NCI-H128 (cell line): Measurements from ENCODE around the gene UBL4A.
A peak's percentile ranks its signal among the peaks of the same experiment; 100 is the strongest.

ENCODE experiments used
- DNase-seq: peaks from one replicate; lab custom pipeline; 2025; ENCODE audit not compliant: unreplicated experiment; lab: John Stamatoyannopoulos, UW

The UBL4A gene

DNA sequence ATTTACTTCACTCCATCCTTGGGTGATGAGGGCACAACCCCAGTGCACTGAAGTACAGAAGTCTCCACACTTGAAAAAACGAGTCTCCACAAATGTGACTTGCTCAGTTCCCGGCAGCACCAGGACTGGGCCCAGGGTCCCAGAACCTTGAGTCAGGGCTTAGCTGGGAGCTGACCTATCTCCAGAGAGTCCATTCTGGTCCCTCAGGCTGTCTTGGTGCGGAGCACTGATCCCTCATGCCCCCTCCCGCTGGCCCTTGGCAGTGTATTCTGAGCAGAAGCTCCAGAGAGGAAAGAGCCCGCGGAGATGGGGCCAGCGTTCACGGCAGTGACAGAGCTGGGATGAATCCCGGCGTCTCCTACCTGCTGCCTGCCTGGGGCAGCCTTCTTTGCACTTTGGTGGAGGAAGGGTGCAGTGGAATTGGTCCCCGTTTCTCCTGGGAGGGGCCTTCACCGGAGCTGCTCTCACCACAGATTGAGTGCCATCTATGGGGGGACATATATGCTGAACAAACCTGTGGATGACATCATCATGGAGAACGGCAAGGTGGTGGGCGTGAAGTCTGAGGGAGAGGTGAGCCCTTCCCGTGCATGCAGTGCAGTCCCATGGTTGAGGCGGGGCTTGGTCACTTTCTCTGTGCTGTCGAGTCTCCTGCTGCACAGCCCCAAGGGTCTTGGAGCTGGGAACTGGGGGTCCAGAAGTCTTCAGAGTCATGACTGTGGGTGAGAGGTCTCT is 45.6 kb downstream of the UBL4A start:
- DNase-seq: no peak

DNA sequence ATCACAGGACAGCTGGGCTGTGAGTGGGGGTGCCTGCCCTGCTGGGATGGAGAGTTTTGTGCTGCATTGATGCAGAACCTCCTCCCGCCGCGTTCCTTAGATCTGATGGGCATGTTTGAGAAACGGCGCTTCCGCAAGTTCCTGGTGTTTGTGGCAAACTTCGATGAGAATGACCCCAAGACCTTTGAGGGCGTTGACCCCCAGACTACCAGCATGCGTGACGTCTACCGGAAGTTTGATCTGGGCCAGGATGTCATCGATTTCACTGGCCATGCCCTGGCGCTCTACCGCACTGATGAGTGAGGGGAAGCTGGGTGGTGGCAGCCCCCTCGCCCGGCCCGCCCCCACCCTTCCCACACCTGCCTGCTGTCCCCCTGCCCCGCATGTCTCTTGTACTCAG is 46.6 kb downstream of the UBL4A start:
- DNase-seq: no peak

DNA sequence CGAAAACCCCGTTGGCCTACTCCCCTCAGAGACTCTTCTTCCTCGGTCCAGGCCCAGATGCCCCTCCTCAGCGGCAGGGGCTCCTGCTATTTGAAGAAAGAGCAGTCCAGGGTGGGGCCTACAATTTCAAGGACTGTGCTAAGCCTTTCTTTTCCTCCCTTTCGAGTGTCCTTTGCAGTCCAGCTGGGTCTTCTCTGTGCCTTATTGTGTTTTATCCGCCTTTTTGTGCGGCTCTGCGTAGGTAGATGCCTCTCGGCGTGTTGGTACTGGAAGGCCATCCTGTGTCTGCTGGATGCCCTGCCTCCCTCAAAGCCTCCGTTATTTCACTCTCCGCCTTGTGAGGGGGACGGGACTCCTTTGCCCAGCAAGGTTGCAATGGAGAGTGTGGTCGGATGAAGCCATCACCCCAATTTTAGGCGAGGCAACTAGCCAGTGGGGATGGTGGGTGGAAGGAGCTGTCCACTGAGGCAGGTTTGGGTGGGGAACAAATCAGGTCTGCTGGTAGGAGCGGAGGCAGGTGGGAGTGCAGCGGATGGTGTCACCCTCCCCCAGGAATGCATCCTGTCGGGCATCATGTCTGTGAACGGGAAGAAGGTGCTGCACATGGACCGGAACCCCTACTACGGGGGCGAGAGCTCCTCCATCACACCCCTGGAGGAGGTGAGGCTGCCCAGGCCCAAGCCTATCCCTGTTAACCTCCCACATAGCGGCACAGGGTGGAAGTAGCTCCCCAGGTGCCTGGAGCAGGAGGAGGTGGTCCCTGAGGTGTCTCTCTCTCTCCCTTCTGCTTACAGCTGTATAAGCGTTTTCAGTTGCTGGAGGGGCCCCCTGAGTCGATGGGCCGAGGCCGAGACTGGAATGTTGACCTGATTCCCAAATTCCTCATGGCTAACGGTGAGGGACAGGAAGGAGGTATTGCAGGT is 48.2 kb downstream of the UBL4A start:
- DNase-seq: no peak

DNA sequence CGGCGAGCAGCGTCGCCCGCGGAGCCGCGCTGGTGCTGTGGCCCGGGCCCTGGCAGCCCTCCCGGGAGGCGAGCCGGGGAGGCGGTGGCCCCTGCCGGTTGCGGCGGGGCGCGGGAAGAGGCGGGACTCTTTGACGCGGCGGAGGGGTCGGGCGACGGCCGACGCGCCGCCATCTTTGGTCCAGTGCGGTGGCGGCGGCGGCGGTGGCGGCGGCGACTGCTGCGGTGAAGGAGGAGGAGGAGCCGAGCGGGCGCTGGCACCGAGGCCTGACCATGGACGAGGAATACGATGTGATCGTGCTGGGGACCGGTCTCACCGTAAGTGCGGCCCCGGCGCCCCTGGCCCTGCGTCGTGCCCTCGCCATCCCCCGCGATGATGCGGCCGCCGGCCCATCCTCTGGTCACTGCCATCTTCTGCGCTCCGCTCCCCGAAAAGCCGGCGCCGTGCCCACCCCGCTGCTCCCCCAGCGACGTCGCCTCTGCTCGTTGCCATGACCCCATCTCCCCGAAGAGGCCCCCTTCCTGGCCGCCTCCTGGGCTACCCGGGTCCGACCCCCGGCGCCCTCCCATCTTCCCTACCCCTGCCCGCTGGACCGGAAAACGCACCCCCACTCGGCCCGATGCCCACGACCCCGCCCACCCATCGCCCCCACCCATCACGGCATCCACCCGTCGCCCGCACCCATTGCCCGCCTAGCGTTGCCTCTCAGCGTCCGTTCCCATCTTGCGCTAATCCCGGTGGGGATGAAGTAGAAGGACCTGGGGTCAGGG is 49.2 kb downstream of the UBL4A start, which contains the start of gene GDI1:
GDI1 (plus strand) TSS at position 172 of the 770 bp plus-strand sequence; CDS start at position 273, 101 bp downstream.
- DNase-seq: no peak

DNA sequence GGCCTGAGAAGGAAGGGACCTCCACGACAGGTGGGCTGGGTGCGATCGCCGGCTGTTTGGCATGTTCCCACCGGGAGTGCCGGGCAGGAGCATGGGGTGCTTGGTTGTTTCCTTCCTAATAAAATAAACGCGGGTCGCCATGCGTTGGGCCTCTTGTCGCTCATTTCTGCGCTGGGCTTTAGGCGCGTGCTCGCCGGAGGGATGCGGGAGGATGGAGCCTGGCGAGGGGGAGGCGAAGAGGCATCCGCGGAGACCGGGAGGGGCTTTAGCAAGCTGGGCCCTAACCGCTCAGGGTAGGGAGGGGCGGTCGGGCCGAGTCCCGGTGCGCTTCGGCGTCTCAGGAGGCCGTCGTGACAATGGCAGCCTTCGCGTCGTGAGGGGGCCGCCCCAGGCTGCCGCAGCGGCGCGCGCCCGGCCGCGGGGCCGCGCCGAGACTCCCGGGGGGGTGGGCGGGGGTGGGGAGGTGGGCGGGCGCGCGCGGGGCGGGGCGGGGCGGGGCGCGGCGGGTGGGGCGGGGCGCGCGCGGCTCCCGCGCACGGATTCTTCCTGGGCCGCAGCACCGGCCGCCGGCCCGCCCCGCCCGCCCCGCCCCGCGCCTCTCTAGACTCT is 49.9 kb downstream of the UBL4A start:
- peak; percentile 13 for DNase-seq

DNA sequence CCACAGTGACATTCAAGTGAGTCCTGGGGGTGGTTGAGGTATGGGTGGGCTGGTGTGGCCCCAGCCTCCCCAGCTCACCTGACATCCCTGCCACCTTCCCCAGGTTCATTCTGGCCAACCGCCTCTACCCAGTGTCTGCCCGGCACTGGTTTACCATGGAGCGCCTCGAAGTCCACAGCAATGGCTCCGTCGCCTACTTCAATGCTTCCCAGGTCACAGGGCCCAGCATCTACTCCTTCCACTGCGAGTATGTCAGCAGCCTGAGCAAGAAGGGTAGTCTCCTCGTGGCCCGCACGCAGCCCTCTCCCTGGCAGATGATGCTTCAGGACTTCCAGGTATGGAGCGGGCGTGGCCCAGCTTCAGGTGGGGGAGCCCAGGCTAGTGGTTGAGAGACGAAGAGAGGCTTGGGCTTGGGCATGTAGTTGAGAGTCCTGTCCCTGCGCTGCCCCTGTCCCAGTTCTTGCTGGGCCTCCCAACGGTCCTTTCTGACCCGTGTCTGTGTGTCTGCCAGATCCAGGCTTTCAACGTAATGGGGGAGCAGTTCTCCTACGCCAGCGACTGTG is 51.2 kb downstream of the UBL4A start:
- no peak for DNase-seq

DNA sequence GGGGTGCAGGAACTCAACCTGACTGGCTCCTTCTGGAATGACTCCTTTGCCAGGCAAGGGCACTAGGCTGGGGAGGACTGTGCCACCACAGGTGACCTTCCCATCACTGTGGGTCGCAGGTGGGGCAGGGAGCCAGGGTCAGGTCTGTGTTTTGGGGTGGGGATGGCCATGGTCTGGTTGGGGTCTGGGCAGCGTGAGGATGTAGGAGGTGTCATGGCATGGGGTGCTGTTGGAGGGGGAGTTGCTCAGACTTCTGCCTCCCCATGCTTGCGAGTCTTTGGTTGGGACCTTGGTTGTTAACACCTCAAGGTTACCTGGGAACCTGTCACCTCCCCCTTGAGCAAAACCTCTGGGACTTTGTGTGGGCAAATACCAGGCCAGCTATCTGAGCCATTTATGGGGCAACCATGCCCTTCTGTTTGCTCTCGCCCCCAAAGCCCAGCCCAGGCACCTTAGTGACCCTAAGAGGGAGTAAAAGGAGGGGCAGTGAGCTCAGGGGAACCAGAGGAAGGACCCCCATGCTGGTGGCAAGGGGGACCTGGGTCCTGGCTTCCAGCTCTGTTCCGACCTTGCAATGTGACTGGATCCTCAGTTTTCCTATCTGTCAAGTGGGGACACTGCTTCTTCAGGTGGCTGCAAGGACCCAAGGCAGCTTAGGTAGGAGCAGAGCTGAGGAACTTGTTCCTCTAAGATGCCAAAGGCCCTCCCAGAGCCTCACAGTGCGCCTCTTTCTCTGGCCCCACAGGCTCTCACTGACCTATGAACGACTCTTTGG is 51.8 kb downstream of the UBL4A start:
- no peak for DNase-seq
